ENCODE measurements around the gene C1orf210.

Gene C1orf210

DNA sequence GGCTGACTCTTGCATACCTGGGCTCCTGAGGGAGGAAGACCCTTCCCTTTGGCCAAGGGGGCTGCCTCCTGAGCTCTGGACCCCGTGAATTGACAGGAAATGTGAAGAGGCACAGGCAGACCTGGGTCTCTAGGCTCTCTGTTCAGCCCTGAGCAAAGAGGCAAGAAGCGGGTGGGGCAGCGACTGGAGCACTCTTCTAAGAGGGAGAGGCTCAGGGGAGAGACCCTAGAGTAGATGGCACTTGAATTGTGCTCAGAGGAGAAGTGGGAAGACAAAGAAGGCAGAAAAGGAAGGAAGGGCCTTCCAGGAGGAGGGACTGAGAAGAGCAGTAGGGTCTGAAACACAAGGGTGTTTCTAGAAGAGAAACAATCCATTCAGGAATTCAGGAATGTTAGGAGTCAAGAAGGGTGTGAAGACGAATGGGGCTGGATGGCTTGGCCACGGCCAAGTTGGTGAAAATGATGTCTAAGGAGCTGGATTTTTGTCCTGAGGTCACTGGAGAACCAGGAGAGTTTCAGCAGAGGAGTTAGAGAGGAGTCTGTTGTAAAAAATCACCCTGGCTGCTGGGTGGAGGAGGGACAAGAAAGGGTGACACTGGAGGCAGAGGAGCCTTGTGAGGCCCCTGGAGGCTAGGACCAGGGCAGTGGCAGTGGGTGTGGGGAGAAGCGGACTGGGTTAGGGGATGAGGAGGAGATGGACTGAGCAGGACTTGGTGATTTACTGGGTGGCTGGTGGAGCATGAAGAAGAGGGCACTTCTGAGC, 20.7 kb upstream of the C1orf210 start:
- DNase-seq (ENCODE audit: low read depth), result no peak
- no peak overlapping the region for H3K4me3 ChIP-seq (ENCODE audit: low read depth, low read length)
- TF ChIP-seq, protein P1, sequence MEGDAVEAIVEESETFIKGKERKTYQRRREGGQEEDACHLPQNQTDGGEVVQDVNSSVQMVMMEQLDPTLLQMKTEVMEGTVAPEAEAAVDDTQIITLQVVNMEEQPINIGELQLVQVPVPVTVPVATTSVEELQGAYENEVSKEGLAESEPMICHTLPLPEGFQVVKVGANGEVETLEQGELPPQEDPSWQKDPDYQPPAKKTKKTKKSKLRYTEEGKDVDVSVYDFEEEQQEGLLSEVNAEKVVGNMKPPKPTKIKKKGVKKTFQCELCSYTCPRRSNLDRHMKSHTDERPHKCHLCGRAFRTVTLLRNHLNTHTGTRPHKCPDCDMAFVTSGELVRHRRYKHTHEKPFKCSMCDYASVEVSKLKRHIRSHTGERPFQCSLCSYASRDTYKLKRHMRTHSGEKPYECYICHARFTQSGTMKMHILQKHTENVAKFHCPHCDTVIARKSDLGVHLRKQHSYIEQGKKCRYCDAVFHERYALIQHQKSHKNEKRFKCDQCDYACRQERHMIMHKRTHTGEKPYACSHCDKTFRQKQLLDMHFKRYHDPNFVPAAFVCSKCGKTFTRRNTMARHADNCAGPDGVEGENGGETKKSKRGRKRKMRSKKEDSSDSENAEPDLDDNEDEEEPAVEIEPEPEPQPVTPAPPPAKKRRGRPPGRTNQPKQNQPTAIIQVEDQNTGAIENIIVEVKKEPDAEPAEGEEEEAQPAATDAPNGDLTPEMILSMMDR (conservative IDR thresholded peaks at IDR 0.05; ENCODE audit: low read depth, low read length), result no peak

GRCh38 chr1:43305461-43305860, 20.1 kb upstream of the C1orf210 start:
- no peak overlapping the region for H3K4me3 ChIP-seq (ENCODE audit: low read depth, low read length)
- TF ChIP-seq, protein P1 (conservative IDR thresholded peaks at IDR 0.05; ENCODE audit: low read depth, low read length), result no peak
- no peak for DNase-seq (ENCODE audit: low read depth)

DNA sequence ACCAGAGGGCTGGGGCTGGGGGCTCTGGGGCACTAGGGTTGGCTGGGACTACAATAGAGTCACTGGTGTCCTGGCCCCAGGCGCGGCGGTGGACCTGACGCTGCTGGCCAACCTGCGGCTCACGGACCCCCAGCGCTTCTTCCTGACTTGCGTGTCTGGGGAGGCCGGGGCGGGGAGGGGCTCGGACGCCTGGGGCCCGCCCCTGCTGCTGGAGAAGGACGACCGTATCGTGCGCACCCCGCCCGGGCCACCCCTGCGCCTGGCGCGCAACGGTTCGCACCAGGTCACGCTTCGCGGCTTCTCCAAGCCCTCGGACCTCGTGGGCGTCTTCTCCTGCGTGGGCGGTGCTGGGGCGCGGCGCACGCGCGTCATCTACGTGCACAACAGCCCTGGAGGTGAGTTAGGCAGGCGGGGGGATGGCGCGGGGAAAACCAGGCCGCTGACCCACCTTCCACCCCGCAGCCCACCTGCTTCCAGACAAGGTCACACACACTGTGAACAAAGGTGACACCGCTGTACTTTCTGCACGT, 19.5 kb upstream of the C1orf210 start:
- no peak for DNase-seq (ENCODE audit: low read depth)
- TF ChIP-seq, protein P1 (conservative IDR thresholded peaks at IDR 0.05; ENCODE audit: low read depth, low read length), result no peak
- H3K4me3 ChIP-seq (ENCODE audit: low read depth, low read length), result no peak overlapping the region

DNA sequence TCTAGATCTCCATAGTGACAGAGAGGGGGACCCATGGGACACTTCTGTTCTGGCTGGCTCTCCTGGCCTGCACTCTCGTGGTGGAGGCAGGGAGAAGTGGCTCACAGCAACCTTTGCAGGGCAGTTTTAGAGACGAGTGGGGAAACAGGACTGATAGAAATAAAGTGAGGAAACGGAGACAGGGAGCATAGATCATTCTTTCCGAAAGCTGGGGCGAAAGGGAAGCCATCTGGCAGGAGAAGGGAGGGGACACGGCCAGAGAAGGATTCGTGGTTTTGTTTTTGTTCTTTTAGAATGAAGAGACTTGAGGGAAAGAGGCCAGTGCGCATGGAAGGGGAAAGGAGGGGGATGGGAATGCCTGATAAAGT, 18.9 kb upstream of the C1orf210 start:
- TF ChIP-seq, protein P1 (conservative IDR thresholded peaks at IDR 0.05; ENCODE audit: low read depth, low read length), result no peak
- DNase-seq (ENCODE audit: low read depth), result no peak
- H3K4me3 ChIP-seq (ENCODE audit: low read depth, low read length), result no peak overlapping the region

GRCh38 chr1:43303471-43304313, 18.3 kb upstream of the C1orf210 start:
- DNase-seq (ENCODE audit: low read depth), result no peak
- no peak overlapping the region for H3K4me3 ChIP-seq (ENCODE audit: low read depth, low read length)
- TF ChIP-seq, protein P1 (conservative IDR thresholded peaks at IDR 0.05; ENCODE audit: low read depth, low read length), result no peak

GRCh38 chr1:43302721-43303470, 17.5 kb upstream of the C1orf210 start:
- TF ChIP-seq, protein P1 (conservative IDR thresholded peaks at IDR 0.05; ENCODE audit: low read depth, low read length), result no peak
- H3K4me3 ChIP-seq (ENCODE audit: low read depth, low read length), result no peak overlapping the region
- no peak for DNase-seq (ENCODE audit: low read depth)

All from choroid plexus epithelial cell (primary cell).